ENCODE results near the gene DOCK4.

Gene DOCK4

DNA sequence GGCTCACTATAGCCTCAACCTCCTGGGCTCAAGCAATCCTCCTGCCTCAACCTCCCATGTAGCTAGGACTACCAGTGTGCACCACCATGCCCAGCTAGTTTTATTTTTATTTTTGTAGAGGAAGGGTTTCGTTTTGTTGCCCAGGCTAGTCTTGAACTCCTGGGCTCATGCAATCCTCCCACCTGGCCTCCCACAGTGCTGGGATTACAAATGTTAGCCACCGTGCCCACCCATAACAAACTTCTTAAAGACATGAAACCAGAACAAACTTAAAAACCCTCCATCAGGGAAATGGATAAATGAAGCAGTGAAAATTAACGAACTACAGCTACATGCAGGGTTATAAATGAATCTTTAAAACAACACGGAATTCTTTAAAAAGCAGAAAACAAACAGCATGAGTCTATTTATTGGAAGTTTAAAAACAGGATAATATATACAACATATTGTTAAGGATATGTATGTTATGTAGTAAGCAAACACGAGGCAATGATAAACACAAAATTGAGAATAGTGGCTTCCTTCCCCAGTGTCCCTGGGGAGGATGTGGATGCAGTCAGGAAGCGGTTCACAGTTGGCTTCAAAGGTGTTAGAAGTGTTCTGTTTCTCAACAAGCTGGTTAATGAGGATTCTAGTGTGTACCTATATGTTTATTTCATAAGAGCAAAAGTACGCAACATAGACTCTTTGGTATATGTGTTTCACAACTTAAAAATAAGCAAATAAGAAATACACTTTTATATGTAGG lies 515.7 kb downstream of the DOCK4 start:
- DNase-seq, result no peak

- no peak for DNase-seq
These were observed 520.9 kb downstream of the DOCK4 start for GRCh38 chr7:111685349-111685748.

DNA sequence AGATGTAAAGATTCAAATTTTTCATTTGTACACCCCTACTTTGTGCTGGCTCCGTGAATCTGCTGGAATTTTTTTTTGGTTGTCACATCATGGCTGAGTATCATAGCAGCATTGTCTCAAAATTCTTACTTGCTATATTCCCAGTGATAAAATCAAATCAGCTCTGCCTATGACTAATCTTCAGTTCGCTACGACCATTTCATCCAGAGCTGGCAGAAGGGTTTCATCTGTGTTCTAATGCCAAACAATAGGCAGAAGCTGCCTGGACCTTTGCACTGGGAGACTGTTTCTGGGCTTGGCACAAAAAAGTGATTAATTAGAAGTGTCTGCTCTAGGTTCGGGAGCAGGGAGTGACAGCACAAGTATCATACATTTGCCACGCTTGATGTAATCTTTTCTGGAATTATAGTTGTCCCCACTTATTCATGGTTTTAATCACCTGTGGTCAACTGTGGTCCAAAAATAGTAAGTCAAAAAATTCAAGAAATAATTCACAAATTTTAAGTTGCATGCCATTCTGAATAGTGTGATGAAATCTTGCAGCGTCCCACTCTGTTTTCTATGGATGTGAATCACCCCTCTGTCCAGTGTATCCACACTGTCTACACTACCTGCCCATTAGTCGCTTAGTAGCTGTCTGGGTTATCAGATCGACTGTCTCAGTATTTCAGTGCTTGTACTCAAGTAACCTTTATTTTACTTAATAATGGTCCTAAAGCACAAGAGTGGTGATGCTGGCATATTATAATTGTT lies 523.4 kb downstream of the DOCK4 start:
- DNase-seq, result no peak

DNA sequence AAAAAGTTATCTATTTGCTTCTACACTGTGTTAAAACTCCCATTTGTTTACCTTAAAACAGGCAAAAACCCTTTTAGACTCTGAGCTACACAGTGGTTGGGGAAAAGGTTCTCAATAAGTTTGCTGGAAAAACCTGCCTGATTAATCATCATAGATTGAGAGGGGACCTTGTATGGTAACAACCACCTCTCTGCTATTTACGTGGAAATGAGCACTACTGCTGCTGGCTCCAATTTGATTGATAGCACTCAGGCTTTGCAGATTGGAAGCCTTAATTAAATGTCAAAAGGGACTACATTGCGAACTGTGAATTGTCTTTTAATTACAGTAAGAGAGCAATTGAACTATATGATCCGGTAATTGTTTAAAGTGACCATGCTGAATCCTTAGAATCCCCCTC lies 525.0 kb downstream of the DOCK4 start:
- no peak for DNase-seq

DNA sequence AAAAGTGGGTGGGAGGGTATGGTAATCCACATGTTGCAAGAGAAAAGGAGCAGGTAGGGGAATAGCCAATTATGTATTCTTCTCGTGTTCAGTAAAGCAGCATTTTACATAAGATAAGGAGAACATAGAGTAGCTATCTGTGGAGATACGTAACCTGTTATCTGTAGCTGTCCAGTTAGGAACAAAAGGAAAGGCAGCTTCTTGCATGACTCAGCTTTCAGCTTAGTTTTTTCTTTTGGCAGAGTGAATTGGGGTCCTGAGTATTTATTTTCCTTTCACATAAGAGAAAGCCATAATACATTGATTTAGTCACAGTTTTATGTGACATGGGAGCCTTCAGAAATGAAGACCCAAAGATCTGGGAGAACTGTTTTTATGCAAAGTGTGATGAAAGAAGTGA lies 527.2 kb downstream of the DOCK4 start:
- DNase-seq, result no peak

- no peak for DNase-seq
These were observed 527.9 kb downstream of the DOCK4 start for GRCh38 chr7:111678281-111678680.

DNA sequence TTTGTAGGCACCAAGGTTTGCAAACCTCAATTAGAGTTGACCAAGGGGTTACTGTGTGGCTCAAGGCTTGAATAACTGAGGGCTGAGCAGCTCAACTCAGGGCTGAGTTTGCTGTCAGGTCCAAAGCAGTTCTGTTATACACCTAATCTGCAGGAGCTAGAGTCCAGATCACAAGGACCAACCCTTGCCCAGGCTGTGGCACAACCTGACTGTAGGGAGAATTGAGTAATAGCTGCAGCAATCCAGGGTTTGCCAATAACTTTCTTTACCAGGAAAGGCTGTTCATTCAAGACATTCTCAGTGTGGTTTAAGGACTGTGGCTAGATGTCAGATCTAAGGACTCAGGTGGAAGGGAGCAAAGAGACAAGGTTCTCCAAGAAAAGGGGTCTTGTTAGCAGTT lies 528.4 kb downstream of the DOCK4 start:
- no peak for DNase-seq

- no peak for DNase-seq
These were observed 529.4 kb downstream of the DOCK4 start for GRCh38 chr7:111676811-111677210.
